ENCODE data around the gene TRIM7.

GRCh38 chr5:181200816-181201215, 4.2 kb downstream of the TRIM7 start:
- TF ChIP-seq CTCF (conservative IDR thresholded peaks at IDR 0.05; ENCODE audit: low read depth, low read length) (no peak), EZH2 (IDR thresholded peaks at IDR 0.05; ENCODE audit: low read length, unreplicated experiment) (no peak), EZH2phosphoT487 (IDR thresholded peaks at IDR 0.05; ENCODE audit: borderline replicate concordance, low read length) (no peak)
